GM15510 (cell line): ENCODE results near the gene SLFN12L.

Experiments used
- POLR2A ChIP-seq: IDR thresholded peaks from 3 replicates; pipeline ENCODE4 v1.6.1; 2011; ENCODE audit warnings: borderline replicate concordance; ENCODE audit not compliant: insufficient read length; ENCODE audit errors: extremely low read depth

Gene SLFN12L

DNA sequence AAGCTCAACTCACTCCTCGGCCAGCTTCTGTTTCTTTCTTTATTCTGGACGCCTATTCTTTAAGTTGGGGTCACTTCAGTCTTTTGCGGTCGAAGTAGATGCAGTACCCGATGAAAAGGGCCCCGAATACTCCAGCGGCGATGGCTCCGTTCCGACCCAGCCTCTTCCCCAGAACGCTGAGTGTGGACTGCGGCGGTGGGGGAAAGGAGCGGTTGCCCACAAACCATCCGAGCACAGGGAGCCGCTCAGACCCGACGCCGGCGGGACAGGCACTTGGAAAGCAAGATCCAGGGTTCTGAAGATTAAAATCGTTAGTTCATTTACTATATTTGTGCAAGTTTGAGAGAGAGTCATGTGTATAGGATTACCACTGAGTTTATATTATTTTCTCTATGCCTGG lies 22.5 kb downstream of the SLFN12L start:
- TF ChIP-seq POLR2A: no peak

GRCh38 chr17:35514564-35514963 lies 22.9 kb downstream of the SLFN12L start:
- no peak for TF ChIP-seq POLR2A

DNA sequence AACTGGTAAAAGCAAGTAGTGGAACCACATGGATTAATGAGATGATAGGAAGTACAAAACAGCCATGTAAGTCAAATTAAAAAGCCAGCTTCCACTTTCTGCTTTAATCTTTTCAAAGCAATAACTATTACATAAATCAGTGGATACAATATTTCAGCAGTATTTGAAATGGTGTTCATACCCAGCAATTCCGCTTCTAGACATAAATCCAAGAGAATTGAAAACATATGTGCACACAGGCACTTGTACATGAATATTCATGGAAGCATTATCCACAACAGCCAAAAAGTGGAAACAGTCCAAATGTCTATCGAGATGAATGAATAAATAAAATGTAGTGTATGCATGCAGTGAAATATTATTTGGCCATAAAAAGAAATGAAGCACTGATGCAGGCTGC lies 27.4 kb downstream of the SLFN12L start:
- TF ChIP-seq POLR2A: no peak

DNA sequence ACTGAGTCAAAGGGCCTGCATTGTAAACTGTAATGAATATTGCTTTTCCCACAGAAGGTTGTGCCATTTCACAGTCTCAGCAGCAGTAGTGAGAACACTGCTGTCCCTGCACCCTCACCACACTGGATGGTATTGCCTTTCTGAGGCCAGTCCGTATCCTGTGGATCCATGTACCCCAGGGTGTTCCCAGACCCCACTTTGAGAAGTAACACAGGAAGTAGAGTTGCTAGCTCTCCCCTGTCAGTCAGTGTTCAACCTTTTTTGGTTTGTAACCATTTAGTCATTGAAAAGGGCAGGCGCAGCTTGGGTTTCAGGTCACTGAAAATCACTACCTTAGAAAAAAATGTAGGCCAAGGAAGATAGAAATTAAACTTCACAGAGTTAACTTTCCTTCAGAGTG lies 37.9 kb downstream of the SLFN12L start:
- TF ChIP-seq POLR2A: no peak

DNA sequence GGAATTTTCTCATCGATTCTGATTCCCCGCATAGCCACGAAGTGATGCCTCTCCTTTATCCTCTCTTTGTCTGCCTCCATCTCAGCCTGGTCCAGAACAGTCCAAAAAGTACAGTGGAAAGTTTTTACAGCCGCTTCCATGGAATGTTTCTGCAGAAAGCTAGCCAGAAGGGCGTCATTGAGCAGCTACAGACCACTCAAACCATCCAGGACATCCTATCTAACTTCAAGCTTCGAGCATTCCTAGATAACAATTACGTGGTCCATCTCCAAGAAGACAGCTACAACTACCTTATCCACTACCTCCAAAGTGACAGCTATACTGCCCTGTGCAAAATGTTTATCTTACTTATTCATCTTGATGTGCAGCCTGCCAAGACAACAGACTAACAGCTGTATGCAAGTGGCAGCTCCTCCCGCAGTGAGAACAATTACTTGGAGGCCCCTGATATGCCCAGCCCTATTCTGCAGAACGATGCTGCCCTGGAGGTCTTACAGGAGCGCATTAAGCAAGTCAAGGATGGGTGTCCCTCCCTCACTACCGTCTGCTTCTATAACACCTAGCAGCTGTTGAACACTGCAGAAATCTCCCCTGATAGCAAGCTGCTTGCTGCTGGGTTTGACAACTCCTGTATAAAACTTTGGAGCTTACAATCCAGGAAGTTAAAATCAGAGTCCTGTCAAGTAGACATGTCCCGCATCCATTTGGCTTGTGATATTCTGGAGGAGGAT lies 38.9 kb downstream of the SLFN12L start:
- TF ChIP-seq POLR2A: no peak

DNA sequence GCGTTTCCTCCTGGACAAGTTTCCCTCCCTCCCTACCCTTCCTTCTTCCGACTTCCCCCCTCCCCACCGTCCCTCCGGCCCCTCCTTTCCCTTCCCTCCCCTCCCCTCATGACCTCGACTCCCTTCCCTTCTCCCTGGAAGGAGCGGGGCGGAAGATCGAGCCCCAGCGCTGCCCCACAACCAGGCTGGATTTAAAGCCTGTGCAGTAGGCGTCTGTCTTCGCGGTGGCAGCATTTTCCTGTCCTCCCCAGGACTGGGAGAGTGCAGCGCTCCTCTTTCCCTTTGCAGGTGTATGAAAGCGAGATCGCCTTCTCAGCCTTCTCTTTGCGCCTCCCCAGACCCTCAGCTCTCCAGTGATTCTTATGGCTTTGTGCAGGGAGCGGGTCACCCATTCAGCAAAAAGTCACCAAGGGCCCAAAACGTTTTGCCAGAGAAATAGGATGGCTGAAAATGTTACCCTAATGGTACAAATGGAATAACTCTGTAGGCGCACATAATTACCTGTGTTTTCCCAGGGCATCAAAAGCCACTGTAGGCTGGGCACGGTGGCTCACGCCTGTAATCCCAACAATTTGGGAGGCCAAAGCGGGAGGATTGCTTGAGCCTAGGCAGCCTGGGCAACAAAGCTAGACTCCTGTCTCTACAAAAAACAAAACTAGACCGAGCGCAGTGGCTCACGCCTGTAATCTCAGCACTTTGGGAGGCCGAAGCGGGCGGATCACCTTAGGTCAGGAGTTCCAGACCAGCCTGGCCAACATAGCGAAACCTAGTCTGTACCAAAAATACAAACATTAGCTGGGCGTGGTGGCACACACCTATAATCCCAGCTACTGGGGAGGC lies 40.8 kb downstream of the SLFN12L start:
- TF ChIP-seq POLR2A: no peak

DNA sequence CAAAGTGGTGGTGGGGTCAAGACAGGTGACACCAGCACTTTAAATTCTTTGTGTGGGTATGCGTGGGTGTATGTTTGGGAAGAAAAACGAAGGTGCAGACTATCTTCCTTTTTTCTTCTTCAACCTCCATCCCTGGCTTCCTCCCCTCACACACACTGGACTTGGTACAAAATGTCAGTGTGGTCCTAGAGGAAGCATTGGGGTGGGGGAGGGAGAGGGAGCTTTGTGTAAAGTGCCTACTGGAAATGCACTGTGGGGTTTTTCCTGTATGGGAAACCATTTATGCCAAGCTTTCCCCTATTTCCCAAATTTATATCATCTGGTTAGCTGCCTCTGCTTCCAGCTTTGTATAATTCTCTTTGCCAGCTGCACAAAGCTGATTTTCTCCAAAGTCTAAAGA lies 44.4 kb downstream of the SLFN12L start:
- no peak for TF ChIP-seq POLR2A

DNA sequence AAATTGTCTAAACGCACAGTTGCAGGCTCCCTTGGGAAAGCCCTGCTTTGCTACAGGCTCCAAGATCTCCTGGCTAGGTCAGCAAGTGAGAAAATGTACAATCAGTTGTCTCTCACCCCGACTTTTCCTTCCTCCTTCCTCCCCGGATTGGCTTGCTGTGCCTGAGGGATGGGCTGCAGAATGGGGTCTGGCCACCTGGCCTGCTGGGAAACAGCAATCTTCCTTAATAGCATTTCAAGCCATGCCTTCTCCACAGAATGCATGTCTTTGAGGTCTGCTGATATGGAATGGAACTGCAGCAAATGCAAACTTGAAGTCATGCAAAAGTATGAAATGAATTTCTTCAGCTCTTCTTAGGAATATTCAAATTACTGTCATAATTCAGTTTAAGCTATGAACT lies 46.1 kb downstream of the SLFN12L start:
- TF ChIP-seq POLR2A: no peak

DNA sequence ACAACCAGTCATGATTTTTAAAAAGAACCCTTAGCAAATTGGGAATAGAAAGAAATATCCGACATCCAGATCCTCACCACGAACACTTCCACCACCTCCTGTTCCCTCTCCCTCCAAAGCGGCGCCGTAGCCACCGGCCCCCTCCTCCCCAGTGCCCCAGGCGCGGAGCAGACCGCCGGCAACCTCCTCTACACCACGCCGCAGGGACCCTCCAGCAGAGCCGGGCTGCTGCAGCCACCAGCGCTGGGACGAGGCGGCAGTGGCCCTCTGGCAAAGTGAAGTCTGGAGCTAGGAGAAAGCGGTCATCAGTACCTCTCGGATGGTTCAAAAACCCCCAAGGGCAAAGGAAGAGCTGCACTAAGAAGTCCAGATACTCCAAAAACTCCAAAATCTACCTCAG lies 47.5 kb downstream of the SLFN12L start:
- TF ChIP-seq POLR2A: no peak

DNA sequence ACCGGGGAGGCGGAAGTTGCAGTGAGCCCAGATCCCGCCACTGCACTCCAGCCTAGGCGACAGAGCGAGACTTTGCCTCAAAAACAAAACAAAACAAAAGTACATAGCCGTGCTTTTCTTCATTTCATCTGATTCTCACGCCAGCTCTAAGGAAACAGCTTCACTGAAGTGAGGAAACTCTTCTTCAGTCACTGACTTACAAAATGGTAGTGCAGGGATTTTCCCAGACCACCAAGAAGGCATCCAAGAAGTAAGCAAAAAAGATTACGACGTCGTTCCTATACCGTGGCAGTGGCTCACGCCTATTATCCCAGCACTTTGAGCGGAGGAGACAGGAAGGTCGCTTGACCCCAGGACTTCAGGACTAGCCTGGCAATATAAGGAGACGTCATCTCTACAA lies 48.5 kb downstream of the SLFN12L start:
- TF ChIP-seq POLR2A: no peak

- peak; percentile 25 for TF ChIP-seq POLR2A
These were observed 50.4 kb downstream of the SLFN12L start for GRCh38 chr17:35486920-35487732.

DNA sequence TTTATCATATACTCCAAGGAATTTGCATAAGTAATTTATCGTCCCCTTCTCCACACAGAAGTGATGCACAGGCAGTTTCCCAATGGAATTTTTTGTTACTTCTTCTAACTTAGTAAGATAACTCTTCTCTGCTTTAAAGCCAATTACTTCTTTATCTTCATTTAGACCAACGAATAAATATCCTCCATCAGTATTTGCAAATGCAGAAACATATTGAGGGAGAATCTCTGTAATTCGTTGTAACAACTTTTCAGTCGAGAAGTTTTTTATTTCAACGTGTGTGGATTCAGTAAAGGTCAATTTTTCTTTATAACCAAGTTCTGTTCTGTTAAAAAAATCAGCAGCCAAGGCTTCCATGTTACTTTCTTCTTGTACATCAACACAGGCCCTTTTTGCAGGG lies 58.2 kb downstream of the SLFN12L start:
- no peak for TF ChIP-seq POLR2A

GRCh38 chr17:35477248-35477647 lies 60.2 kb downstream of the SLFN12L start:
- no peak for TF ChIP-seq POLR2A

- TF ChIP-seq POLR2A: no peak
These were observed 61.1 kb downstream of the SLFN12L start for GRCh38 chr17:35476283-35476820.

- no peak for TF ChIP-seq POLR2A
These were observed 69.0 kb downstream of the SLFN12L start for GRCh38 chr17:35468475-35468874.
